NB4 (cell line): Measurements from ENCODE around the gene GALNT2.
A peak's percentile ranks its signal among the peaks of the same experiment; 100 is the strongest.

Experiments
- DNase-seq: peaks from one replicate; pipeline ENCODE4 v3.0.0; 2010; ENCODE audit warnings: low read depth
- H3K4me3 ChIP-seq: one replicate; pipeline ENCODE4 v1.5.1; 2011; ENCODE audit warnings: mild to moderate bottlenecking, low read depth, low read length, moderate library complexity
- CTCF ChIP-seq: IDR thresholded peaks from one replicate; pipeline ENCODE4 v1.5.1; 2012; ENCODE audit warnings: low read depth, low read length
- MAX ChIP-seq: IDR thresholded peaks from 2 replicates; pipeline ENCODE4 v1.6.1; 2011; ENCODE audit warnings: low read depth, low read length
- MYC ChIP-seq: IDR thresholded peaks from 2 replicates; pipeline ENCODE4 v1.6.1; 2011; ENCODE audit warnings: low read depth, low read length
- POLR2A ChIP-seq: IDR thresholded peaks from 2 replicates; pipeline ENCODE4 v1.6.1; 2011; ENCODE audit warnings: mild to moderate bottlenecking; ENCODE audit not compliant: insufficient read length; ENCODE audit errors: extremely low read depth

GALNT2 gene

GRCh38 chr1:230067871-230068620, 1.0 kb downstream of the GALNT2 start:
- peak; percentile 60; the same call in 1 of the 2 replicates for TF ChIP-seq MAX
- TF ChIP-seq POLR2A, result no peak
- no peak for TF ChIP-seq CTCF
- 0 out of 2 replicates have a peak, but pooled peaks have one; percentile 34 for TF ChIP-seq MYC

GRCh38 chr1:230068621-230068873, 1.5 kb downstream of the GALNT2 start:
- H3K4me3 ChIP-seq, result peak overlapping the region; percentile 79
- no peak for TF ChIP-seq MYC
- TF ChIP-seq POLR2A, result no peak
- no peak for TF ChIP-seq CTCF
- TF ChIP-seq MAX, result no peak
- DNase-seq, result no peak

More at GRCh38 chr1:230067871-230068620, 1.0 kb downstream of the GALNT2 start:
- peak; percentile 53 for DNase-seq
- H3K4me3 ChIP-seq, result peak overlapping the region; percentile 79

GRCh38 chr1:230068952-230069684, 2.1 kb downstream of the GALNT2 start:
- TF ChIP-seq MAX (no peak), CTCF (no peak), MYC (no peak), POLR2A (no peak)
- peak; percentile 28 for DNase-seq
- H3K4me3 ChIP-seq, result peak overlapping the region; percentile 79

GRCh38 chr1:230069796-230070195, 2.8 kb downstream of the GALNT2 start:
- TF ChIP-seq POLR2A (no peak), MYC (no peak), CTCF (no peak), MAX (no peak)
- H3K4me3 ChIP-seq, result no peak overlapping the region
- no peak for DNase-seq

GRCh38 chr1:230070321-230071208, 3.5 kb downstream of the GALNT2 start:
- TF ChIP-seq CTCF, result no peak
- no peak for DNase-seq
- no peak overlapping the region for H3K4me3 ChIP-seq
